Hematopoietic multipotent progenitor cell treated with erythropoietin and hydrocortisone succinate and interleukin-3 and kit ligand, for 6 days (in vitro differentiated cells): ENCODE data around the gene ZNF697.

ENCODE experiments used
- DNase-seq: peaks from one replicate; pipeline ENCODE4 v3.0.0-alpha.2; 2015

Gene ZNF697

GRCh38 chr1:119660253-119661083 lies 12.4 kb upstream of the ZNF697 start:
- no peak for DNase-seq

GRCh38 chr1:119659628-119660027 lies 11.6 kb upstream of the ZNF697 start:
- DNase-seq: no peak

- DNase-seq: no peak
Measured at GRCh38 chr1:119656410-119656955, 8.4 kb upstream of the ZNF697 start.

DNA sequence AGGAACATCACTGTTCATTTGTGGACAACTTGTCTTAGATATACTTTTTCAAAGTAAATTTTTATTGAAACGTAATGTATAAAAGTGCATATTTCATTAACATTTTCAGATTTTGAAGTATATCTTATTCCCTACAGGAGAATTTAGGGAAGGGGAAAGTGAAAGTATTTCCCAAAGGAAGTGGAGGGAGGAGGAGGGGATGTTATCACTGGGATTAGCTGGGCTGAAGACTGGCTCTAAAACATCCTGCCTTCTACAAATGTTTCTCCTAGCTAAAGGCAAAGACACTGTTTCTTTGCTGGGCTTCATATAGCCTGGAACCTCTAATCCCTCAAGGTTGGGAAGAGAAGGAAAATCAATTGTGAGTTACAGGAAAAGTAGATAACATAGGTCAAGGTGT lies 7.1 kb upstream of the ZNF697 start:
- DNase-seq: no peak

DNA sequence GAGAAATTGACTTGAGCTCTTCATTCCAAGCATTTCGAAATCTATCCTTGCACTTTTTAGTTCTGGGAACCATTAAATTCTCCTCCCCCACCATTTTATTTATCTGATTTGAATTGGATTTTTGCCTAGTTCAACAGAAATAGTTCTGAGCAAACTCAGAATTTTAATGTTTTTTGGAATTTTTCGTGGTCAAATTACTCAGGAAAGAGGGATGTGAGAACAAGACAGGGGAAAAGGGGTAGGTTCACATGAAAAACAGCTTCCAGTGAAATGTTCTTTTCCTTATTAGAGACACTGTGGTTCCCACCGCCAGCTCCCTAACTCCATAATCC lies 5.7 kb upstream of the ZNF697 start:
- no peak for DNase-seq

GRCh38 chr1:119653135-119653838 lies 5.2 kb upstream of the ZNF697 start:
- DNase-seq: no peak

DNA sequence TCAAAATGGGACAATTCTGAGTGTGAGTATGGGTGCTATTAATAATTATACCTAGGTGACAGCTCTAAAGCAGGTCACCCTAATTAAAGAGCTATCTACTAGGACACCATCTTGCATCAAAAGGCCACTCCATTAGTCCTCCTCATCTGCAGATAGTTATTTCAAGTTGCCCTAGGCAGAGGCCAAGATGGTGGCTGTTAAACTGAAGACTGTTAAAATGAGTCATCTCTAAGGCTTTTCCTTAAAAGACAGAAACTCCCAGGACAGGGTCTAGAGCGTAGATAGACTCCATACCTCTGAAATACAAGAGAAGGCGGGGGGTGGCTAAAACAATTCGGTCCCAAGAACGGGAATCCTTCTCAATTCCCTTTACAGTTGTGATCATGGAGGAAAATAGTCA lies 4.5 kb upstream of the ZNF697 start:
- DNase-seq: no peak

DNA sequence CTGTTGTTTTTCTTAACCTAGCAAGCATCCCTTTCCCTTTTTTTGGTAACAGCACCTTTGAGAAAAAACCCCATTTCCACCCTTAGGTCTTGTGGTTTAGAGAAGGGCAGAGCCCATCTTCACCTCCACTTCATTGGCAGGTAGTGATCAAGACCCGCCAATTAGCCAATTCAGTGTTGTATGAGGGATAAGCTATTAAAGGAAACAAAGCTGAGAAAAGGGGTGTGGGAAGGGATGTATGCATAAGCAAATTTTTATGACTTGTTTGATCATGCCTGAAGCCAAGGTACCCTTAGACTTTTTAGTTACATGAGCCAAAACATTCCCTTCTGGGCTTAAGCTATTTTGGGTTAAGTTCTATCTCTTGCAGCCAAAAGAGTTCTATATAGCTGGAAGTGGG lies 3.6 kb upstream of the ZNF697 start:
- no peak for DNase-seq

DNA sequence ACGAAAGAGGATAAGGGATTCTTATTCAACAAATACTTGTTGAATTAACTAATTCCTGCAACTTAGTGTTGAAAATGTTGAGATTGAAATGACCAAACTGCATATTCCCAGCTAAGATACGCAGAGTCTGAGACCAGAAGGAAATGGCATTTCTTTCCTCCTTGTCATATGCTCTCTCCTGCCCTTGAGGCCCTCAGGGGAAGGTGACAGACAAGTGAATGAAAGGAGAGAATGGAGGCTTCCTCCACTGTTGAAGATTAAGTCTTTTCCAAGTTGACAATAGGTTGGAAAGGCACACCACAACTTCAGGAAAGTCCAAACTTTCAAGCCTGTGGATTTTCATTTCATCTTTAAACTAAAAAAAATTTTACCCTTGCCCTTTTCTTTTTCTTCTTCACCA lies 3.1 kb upstream of the ZNF697 start:
- DNase-seq: no peak

- no peak for DNase-seq
Measured at GRCh38 chr1:119648620-119649004, 546 bp upstream of the ZNF697 start.

DNA sequence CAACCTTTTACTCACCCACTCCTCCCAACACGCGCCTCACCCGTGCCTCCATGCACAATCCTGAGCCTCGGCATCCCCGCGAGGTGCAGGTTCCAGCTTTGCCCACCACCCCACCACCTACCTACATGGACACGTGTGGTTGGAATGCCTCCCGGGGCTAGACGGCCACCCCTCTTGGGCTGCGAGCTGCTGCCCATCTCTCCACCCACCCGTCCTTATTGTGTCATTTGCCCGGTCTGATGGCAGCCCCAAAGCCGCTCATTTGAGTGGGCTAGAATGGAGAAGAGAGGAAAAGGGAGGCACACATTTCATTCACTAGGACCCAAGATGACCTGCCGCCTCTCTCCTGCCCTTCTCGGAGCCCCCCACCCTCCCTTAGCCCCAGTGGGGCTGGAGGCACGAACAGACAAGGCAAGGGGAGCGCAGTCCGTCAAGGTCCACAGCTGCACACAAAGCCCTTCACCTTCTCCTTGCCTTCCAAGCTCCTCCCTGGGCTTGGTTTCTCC lies 785 bp downstream of the ZNF697 start:
- peak; percentile 8 for DNase-seq

GRCh38 chr1:119646521-119647227 lies 1.4 kb downstream of the ZNF697 start:
- DNase-seq: peak; percentile 7

GRCh38 chr1:119639109-119639508 lies 9.0 kb downstream of the ZNF697 start:
- no peak for DNase-seq

DNA sequence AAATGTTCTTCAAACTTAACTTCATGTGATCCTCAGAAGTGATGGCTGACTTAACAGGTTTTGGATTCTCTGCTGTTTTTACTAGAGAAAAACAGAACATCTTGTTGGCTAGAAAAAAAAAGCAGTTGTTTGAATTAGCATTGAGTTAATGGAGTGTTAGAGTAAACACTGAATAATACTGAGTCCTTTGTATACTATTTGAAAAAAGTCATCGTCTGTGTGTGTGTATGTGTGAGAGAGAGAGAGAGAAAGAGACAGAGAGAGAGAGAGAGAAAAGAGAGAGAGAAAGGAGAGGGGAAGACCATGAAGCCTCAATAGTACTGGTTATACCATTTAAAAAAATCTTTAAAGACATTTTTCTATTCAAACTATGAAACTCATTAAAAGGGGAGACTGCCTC lies 10.4 kb downstream of the ZNF697 start:
- DNase-seq: no peak

- DNase-seq: peak; percentile 30
Measured at GRCh38 chr1:119636491-119637089, 11.5 kb downstream of the ZNF697 start.

DNA sequence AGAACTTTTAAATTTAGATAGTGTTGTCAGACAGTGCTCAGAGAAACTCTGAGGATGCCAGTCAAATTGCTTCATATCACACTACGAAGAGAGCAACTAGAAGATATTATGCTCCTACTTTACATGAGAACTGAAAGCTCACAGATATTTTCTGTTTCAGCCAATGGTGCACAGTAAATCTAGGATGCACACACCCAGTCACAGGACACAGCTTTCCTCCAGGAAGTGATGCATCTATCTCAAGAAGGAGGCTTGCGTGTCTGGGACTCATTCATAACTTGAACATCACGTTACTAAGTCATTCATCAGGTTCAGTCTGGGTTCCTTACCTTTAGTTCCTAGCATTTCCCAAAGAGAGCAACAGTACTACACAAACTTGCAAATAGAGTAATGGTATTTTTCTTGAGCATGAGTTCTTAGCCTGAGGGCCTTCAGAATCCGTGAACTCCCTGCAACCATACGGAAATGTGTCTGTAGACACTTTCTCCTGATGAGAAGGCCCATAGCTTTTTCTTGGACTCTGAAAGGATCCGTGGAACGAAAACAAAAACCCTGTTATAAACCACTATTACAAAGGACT lies 12.2 kb downstream of the ZNF697 start:
- DNase-seq: no peak

DNA sequence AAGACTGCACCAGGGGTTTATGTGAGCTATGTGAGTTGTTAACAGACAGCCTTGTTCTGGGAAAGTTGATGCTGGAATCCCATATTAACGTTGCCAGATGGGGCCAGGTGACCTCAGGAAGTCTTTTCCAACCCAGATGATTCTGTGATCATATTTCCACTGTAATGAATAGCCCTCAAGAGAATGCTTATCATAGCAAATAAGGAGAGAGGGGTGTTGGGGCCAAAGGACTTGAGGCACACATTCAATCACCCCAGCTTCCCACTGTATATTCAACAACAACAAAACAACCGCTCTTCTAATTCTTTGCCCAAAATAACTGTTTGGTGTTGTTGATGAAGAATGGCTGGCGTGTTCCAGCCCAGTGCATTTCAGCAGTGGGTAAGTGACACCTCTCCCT lies 14.1 kb downstream of the ZNF697 start:
- no peak for DNase-seq

GRCh38 chr1:119633575-119633974 lies 14.5 kb downstream of the ZNF697 start:
- no peak for DNase-seq

GRCh38 chr1:119632841-119633240 lies 15.2 kb downstream of the ZNF697 start:
- no peak for DNase-seq

DNA sequence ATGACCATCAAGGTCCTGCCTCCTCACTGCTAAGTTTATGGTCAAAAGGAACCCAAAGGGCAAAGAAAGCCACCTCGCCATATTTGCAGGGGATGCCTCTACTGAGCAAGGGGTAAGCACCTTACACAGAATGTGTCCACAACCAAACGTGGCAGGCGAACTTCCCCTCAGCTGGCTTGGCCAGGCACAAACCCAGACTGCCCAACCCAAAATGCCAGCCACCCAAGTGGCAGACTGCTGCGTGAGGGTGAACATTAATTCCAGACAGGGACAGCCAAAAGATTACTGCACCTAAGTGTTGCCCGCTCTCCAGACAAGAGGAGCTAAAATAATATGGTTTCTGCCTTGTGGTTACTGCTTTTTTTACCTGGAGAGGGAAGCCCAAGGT lies 16.0 kb downstream of the ZNF697 start:
- no peak for DNase-seq

GRCh38 chr1:119631433-119632102 lies 16.5 kb downstream of the ZNF697 start:
- DNase-seq: peak; percentile 79

DNA sequence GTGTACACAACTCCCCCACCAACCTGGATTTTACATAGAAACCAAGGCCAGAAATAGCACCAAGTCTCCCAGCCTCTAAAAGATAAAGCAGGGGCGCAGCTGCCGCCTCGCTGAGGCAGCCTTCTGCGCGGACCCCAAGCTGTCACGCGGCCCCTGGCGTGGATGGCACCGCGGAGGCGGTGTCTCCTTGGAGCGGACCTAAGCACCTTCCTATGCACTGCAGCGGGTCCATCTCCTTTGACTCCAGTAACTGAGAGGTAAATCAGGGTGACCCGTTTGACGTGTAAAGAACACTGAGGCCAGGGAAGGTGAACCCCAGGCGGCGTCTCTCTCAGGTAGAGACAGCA lies 17.0 kb downstream of the ZNF697 start:
- DNase-seq: peak; percentile 25
